UCSD-AML1 (cell line): ENCODE results near the gene CPT1B.
A peak's percentile ranks its signal among the peaks of the same experiment; 100 is the strongest.

ENCODE experiments used
- DNase-seq: peaks from one replicate; lab custom pipeline; 2025; ENCODE audit not compliant: unreplicated experiment; lab: John Stamatoyannopoulos, UW

CPT1B gene

GRCh38 chr22:50587407-50587806, 9.2 kb upstream of the CPT1B start:
- no peak for DNase-seq

- DNase-seq: no peak
Observed at GRCh38 chr22:50586416-50586815, 8.2 kb upstream of the CPT1B start.

GRCh38 chr22:50585781-50586180, 7.6 kb upstream of the CPT1B start:
- DNase-seq: no peak

GRCh38 chr22:50585238-50585637, 7.0 kb upstream of the CPT1B start:
- no peak for DNase-seq

GRCh38 chr22:50584106-50585096, 6.2 kb upstream of the CPT1B start:
- no peak for DNase-seq

- DNase-seq: no peak
Observed at GRCh38 chr22:50583294-50583861, 5.2 kb upstream of the CPT1B start.

GRCh38 chr22:50582493-50583293, 4.5 kb upstream of the CPT1B start, which contains the start of gene CHKB:
TSS of gene CHKB (minus strand) at chr22:50582849. CDS start at chr22:50582781, 68 bp downstream.
- DNase-seq: peak; percentile 99

GRCh38 chr22:50581950-50582492, 3.8 kb upstream of the CPT1B start:
- DNase-seq: no peak

GRCh38 chr22:50581031-50581949, 3.1 kb upstream of the CPT1B start:
- no peak for DNase-seq

GRCh38 chr22:50579752-50580151, 1.5 kb upstream of the CPT1B start:
- DNase-seq: no peak

- no peak for DNase-seq
Observed at GRCh38 chr22:50578776-50579310, 616 bp upstream of the CPT1B start.

- no peak for DNase-seq
Observed at GRCh38 chr22:50577697-50577986, 585 bp downstream of the CPT1B start.

- no peak for DNase-seq
Observed at GRCh38 chr22:50576806-50577696, 1.2 kb downstream of the CPT1B start.

- DNase-seq: no peak
Observed at GRCh38 chr22:50576070-50576469, 2.2 kb downstream of the CPT1B start.

- no peak for DNase-seq
Observed at GRCh38 chr22:50575426-50575941, 2.7 kb downstream of the CPT1B start.

- no peak for DNase-seq
Observed at GRCh38 chr22:50574383-50574755, 3.9 kb downstream of the CPT1B start.

- DNase-seq: no peak
Observed at GRCh38 chr22:50573491-50574382, 4.5 kb downstream of the CPT1B start.

- DNase-seq: no peak
Observed at GRCh38 chr22:50572965-50573364, 5.3 kb downstream of the CPT1B start.
